ENCODE measurements around the gene BOLA3.

DNA sequence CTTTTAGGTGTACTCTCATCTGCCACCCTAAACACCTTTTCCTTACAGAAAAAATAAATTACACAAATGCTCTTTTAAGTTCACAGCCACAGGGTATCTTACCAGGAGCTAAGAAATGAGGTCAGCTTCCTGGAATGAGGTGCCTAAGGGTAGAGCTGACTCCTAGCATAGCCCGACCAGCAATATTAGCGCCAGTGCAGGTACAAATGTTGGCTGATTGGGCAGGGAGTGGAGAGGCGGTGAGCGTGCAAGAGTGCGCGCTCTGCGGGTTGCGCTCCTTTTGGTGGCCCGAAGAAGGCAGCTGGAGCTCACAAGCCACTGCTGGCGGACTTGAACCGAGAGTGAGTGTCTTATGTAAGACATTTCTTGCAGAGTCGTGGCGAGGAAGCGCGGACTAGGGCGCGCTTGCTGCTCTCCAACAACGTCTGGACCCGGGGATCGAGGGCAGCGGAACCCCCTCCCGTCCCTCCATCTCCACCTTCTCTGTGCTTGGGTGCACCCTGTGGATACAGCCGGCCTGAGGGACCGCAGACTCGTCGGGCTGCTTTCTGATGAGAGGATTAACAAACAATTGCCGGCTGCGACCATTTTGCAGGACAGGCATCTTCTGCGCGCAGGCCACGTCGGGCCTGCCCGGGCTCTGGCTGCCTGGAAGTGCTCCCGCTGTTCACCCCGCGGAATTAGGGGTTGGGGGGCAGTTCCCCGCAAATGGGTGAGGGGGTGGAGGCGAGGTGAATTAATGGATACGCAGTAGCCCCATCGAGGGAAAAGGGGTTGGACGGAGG, 17.3 kb downstream of the BOLA3 start:
- TF ChIP-seq, protein P1, sequence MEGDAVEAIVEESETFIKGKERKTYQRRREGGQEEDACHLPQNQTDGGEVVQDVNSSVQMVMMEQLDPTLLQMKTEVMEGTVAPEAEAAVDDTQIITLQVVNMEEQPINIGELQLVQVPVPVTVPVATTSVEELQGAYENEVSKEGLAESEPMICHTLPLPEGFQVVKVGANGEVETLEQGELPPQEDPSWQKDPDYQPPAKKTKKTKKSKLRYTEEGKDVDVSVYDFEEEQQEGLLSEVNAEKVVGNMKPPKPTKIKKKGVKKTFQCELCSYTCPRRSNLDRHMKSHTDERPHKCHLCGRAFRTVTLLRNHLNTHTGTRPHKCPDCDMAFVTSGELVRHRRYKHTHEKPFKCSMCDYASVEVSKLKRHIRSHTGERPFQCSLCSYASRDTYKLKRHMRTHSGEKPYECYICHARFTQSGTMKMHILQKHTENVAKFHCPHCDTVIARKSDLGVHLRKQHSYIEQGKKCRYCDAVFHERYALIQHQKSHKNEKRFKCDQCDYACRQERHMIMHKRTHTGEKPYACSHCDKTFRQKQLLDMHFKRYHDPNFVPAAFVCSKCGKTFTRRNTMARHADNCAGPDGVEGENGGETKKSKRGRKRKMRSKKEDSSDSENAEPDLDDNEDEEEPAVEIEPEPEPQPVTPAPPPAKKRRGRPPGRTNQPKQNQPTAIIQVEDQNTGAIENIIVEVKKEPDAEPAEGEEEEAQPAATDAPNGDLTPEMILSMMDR (IDR thresholded peaks at IDR 0.05; ENCODE audit: low read depth, low read length), result no peak
- TF ChIP-seq POLR2A (IDR thresholded peaks at IDR 0.05; ENCODE audit: extremely low read depth, insufficient read length) (no peak), MAX (IDR thresholded peaks at IDR 0.05; ENCODE audit: low read depth, low read length) (no peak)

All from NB4 (cell line).